ENCODE data around the gene KCNIP4. TPM values are rescaled to one million over a fixed set of nuclear protein-coding genes. Genes with fewer than 3 reads are reported as not detected.

KCNIP4 gene
- total RNA-seq, 3 donors from 2014 or later, result 0.96 to 11.3 (median 2.4) TPM

GRCh38 chr4:21097026-21097425 lies 851.5 kb downstream of the KCNIP4 start:
- Histone ChIP-seq H3K9me3 (no peaks in the 10 kb centered on the region), H3K4me1 (ENCODE audit: low read depth) (no peaks in the 10 kb centered on the region), H3K4me3 (no peak overlapping the region), H3K36me3 (ENCODE audit: low read depth) (no peaks in the 10 kb centered on the region)
- intact Hi-C loops (cut with DNase I, micrococcal nuclease), result no loop called here
- TF ChIP-seq CTCF (IDR thresholded peaks at IDR 0.05), result no peak
- DNase-seq (no peak), ATAC-seq (peak; percentile 62)

GRCh38 chr4:21092531-21092930 lies 856.0 kb downstream of the KCNIP4 start:
- ATAC-seq (peak; percentile 47), DNase-seq (peak in 1 of 3 donors; percentile 13)
- no peak for TF ChIP-seq CTCF (IDR thresholded peaks at IDR 0.05)
- H3K4me3 ChIP-seq, result no peak overlapping the region
- H3K36me3 ChIP-seq (ENCODE audit: low read depth), result no peaks in the 10 kb centered on the region
- intact Hi-C loops (cut with DNase I, micrococcal nuclease), result no loop called here
- H3K4me1 ChIP-seq (ENCODE audit: low read depth), result no peaks in the 10 kb centered on the region
- no peaks in the 10 kb centered on the region for H3K9me3 ChIP-seq

GRCh38 chr4:21090094-21090666 lies 858.4 kb downstream of the KCNIP4 start:
- H3K4me3 ChIP-seq, result no peak overlapping the region
- no peak for TF ChIP-seq CTCF (IDR thresholded peaks at IDR 0.05)
- DNase-seq (peak in 1 of 3 donors; percentile 31), ATAC-seq (peak; percentile 97)
- H3K4me1 ChIP-seq (ENCODE audit: low read depth), result no peaks in the 10 kb centered on the region
- no peaks in the 10 kb centered on the region for H3K36me3 ChIP-seq (ENCODE audit: low read depth)
- no peaks in the 10 kb centered on the region for H3K9me3 ChIP-seq
- intact Hi-C loops (cut with DNase I, micrococcal nuclease), result no loop called here

- intact Hi-C loops (cut with DNase I, micrococcal nuclease), result no loop called here
- no peak overlapping the region for H3K4me3 ChIP-seq
- no peak for TF ChIP-seq CTCF (IDR thresholded peaks at IDR 0.05)
Observed at GRCh38 chr4:21083413-21083812, 865.2 kb downstream of the KCNIP4 start.

GRCh38 chr4:21077967-21078366 lies 870.6 kb downstream of the KCNIP4 start:
- no peaks in the 10 kb centered on the region for H3K4me1 ChIP-seq (ENCODE audit: low read depth)
- ATAC-seq, result no peak
- DNase-seq, result no peak
- intact Hi-C loops (cut with DNase I, micrococcal nuclease), result no loop called here
- H3K9me3 ChIP-seq, result no peaks in the 10 kb centered on the region
- no peaks in the 10 kb centered on the region for H3K36me3 ChIP-seq (ENCODE audit: low read depth)
- TF ChIP-seq CTCF (IDR thresholded peaks at IDR 0.05), result no peak
- no peak overlapping the region for H3K4me3 ChIP-seq

More at GRCh38 chr4:21083413-21083812, 865.2 kb downstream of the KCNIP4 start:
- Histone ChIP-seq H3K36me3 (ENCODE audit: low read depth) (no peaks in the 10 kb centered on the region), H3K4me1 (ENCODE audit: low read depth) (no peaks in the 10 kb centered on the region), H3K9me3 (no peaks in the 10 kb centered on the region)
- no peak for ATAC-seq
- DNase-seq, result no peak

- Histone ChIP-seq H3K4me1 (ENCODE audit: low read depth) (no peaks in the 10 kb centered on the region), H3K4me3 (no peak overlapping the region), H3K9me3 (no peaks in the 10 kb centered on the region), H3K36me3 (ENCODE audit: low read depth) (no peaks in the 10 kb centered on the region)
- intact Hi-C loops (cut with DNase I, micrococcal nuclease), result no loop called here
- ATAC-seq (no peak), DNase-seq (no peak)
- TF ChIP-seq CTCF (IDR thresholded peaks at IDR 0.05), result no peak
Observed at GRCh38 chr4:21067351-21067750, 881.2 kb downstream of the KCNIP4 start.
